GM18508 (cell line): ENCODE data around the gene ATG2B.
"Not testable (repeated sequence)": the region's sequence is repeated elsewhere in the genome, so short reads cannot be mapped to it uniquely, and the experiment has no call there.

Experiments used
- ATAC-seq: cut with Tn5 transposase; IDR thresholded peaks from one replicate; pipeline ENCODE4 v1.9.1; 2021; ENCODE audit warnings: moderate number of reproducible peaks; ENCODE audit not compliant: insufficient read depth, unreplicated experiment

Gene ATG2B

GRCh38 chr14:96256407-96256806 lies 106.7 kb downstream of the ATG2B start:
- ATAC-seq: no peak

GRCh38 chr14:96255501-96256366 lies 107.4 kb downstream of the ATG2B start, which contains the start of gene BDKRB1:
BDKRB1 (plus strand) TSS chr14:96256210; CDS start chr14:96263683, 7,473 bp downstream.
- no peak for ATAC-seq

- ATAC-seq: no peak
These were observed 108.5 kb downstream of the ATG2B start for GRCh38 chr14:96254687-96255086.

- no peak for ATAC-seq
These were observed 110.1 kb downstream of the ATG2B start for GRCh38 chr14:96252999-96253539.

GRCh38 chr14:96252323-96252998 lies 110.7 kb downstream of the ATG2B start:
- no peak for ATAC-seq

GRCh38 chr14:96251656-96252155 lies 111.4 kb downstream of the ATG2B start:
- no peak for ATAC-seq

GRCh38 chr14:96250485-96250884 lies 112.7 kb downstream of the ATG2B start:
- ATAC-seq: no peak

GRCh38 chr14:96249029-96249428 lies 114.1 kb downstream of the ATG2B start:
- no peak for ATAC-seq

GRCh38 chr14:96247031-96247430 lies 116.1 kb downstream of the ATG2B start:
- no peak for ATAC-seq

GRCh38 chr14:96246539-96246847 lies 116.6 kb downstream of the ATG2B start:
- ATAC-seq: no peak

- ATAC-seq: no peak
These were observed 117.2 kb downstream of the ATG2B start for GRCh38 chr14:96245710-96246538.

- ATAC-seq: not testable (repeated sequence)
These were observed 118.1 kb downstream of the ATG2B start for GRCh38 chr14:96245074-96245473.

GRCh38 chr14:96243785-96244184 lies 119.4 kb downstream of the ATG2B start:
- ATAC-seq: no peak

- ATAC-seq: no peak
These were observed 121.0 kb downstream of the ATG2B start for GRCh38 chr14:96242126-96242525.

- no peak for ATAC-seq
These were observed 122.5 kb downstream of the ATG2B start for GRCh38 chr14:96240641-96241040.

GRCh38 chr14:96239711-96240141 lies 123.4 kb downstream of the ATG2B start:
- no peak for ATAC-seq

GRCh38 chr14:96238676-96239265 lies 124.4 kb downstream of the ATG2B start:
- no peak for ATAC-seq

- no peak for ATAC-seq
These were observed 125.5 kb downstream of the ATG2B start for GRCh38 chr14:96237641-96238040.

- ATAC-seq: no peak
These were observed 127.7 kb downstream of the ATG2B start for GRCh38 chr14:96235426-96235825.

- no peak for ATAC-seq
These were observed 129.5 kb downstream of the ATG2B start for GRCh38 chr14:96233661-96234060.
